Omental fat pad (tissue), 4 donors: ENCODE results near the gene CNTNAP4. TPM values are rescaled to one million over a fixed set of nuclear protein-coding genes. Genes with fewer than 3 reads are reported as not detected.

Experiments used
- ATAC-seq: fragments of 150-250 bp; one replicate; pipeline ENCODE4 v1.9.1; 2016; ENCODE audit warnings: mild to moderate bottlenecking, moderate library complexity; ENCODE audit not compliant: low FRiP score
- DNase-seq: peaks from one replicate; pipeline ENCODE4 v3.0.0-alpha.2; 2019; ENCODE audit warnings: low spot score
- CTCF ChIP-seq, 3 donors: fragments of 450-650 bp; IDR thresholded peaks; one replicate each; pipeline ENCODE4 v1.5.1; 2016 to 2017; ENCODE audit warnings: antibody characterized with exemption in 3 of 3, mild to moderate bottlenecking in 3 of 3, moderate library complexity in 2 of 3
- total RNA-seq, 4 donors: library from RNA; depleted of rRNA; stranded (reverse); fragments of >200 nt; gene quantifications; one replicate each; pipeline ENCODE4 v1.1.0, GENCODE V29; 2016

CNTNAP4 gene
- total RNA-seq, 4 donors from 2014 or later, result not detected

- DNase-seq, result no peak
- no peak for ATAC-seq
Measured at GRCh38 chr16:76539609-76540008, 262.4 kb downstream of the CNTNAP4 start.

GRCh38 chr16:76541070-76541469 is 263.9 kb downstream of the CNTNAP4 start:
- ATAC-seq, result no peak
- no peak for TF ChIP-seq CTCF (IDR thresholded peaks at IDR 0.05)
- DNase-seq, result no peak

More at GRCh38 chr16:76539609-76540008, 262.4 kb downstream of the CNTNAP4 start:
- no peak for TF ChIP-seq CTCF (IDR thresholded peaks at IDR 0.05)

- TF ChIP-seq CTCF (IDR thresholded peaks at IDR 0.05), result no peak
- ATAC-seq, result no peak
Measured at GRCh38 chr16:76565542-76565941, 288.3 kb downstream of the CNTNAP4 start.

GRCh38 chr16:76571755-76572154 is 294.6 kb downstream of the CNTNAP4 start:
- TF ChIP-seq CTCF (IDR thresholded peaks at IDR 0.05), result no peak
- DNase-seq, result no peak
- ATAC-seq, result no peak

More at GRCh38 chr16:76565542-76565941, 288.3 kb downstream of the CNTNAP4 start:
- DNase-seq, result no peak

GRCh38 chr16:76573281-76573680 is 296.1 kb downstream of the CNTNAP4 start:
- DNase-seq (no peak), ATAC-seq (no peak)
- TF ChIP-seq CTCF (IDR thresholded peaks at IDR 0.05), result no peak

- TF ChIP-seq CTCF (IDR thresholded peaks at IDR 0.05), result no peak
- DNase-seq (no peak), ATAC-seq (no peak)
Measured at GRCh38 chr16:76574651-76575050, 297.4 kb downstream of the CNTNAP4 start.

GRCh38 chr16:76576526-76576925 is 299.3 kb downstream of the CNTNAP4 start:
- ATAC-seq (no peak), DNase-seq (no peak)
- no peak for TF ChIP-seq CTCF (IDR thresholded peaks at IDR 0.05)
